Measurements from ENCODE around the gene CARD8.

CARD8 gene

DNA sequence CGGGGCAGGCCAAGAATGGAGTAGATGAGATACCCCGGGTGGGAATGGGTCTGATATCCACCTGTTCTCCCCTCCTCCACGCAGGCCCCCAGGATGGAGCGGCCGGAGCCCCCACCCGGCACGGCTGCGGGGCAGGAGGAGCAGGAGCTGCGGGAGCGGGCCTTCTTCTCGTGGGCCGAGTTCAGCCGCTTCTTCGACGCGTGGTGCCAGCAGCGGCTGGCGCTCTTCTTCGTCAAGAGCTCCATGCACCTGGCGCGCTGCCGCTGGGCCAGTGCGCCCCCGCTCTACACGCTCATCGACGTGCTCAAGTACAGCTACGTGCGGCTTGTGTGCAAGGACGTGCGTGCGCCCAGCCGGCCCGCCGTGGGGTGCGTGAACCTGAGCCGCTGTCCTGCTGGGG is 84.0 kb downstream of the CARD8 start:
- DNase-seq (ENCODE audit: low read depth, low spot score) = no peak

DNA sequence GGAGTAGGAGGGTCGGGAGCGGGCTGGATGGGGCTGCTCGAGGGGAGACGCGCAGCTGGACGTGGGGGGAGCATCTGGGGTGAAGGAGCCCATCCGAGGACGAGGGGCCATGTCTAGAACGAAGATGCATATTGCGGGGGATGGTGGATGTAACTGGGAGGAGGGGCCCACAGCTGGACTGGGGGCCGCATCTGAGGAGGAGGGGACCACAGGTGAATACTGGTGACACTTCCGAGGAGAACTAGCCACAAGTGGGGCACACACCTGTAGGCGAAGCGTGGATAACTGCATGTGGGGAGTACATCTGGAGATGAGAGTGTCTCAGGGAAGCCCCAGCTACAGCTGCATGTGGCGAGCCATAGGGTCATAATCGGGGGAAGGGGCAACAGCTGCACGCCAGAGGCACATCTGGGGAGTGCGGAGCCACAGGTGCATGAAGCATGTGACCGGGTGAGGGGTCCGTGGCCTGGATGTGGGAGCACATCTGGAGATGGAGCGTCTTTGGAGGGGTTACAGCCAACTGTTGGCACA is 84.8 kb downstream of the CARD8 start:
- no peak for DNase-seq (ENCODE audit: low read depth, low spot score)

DNA sequence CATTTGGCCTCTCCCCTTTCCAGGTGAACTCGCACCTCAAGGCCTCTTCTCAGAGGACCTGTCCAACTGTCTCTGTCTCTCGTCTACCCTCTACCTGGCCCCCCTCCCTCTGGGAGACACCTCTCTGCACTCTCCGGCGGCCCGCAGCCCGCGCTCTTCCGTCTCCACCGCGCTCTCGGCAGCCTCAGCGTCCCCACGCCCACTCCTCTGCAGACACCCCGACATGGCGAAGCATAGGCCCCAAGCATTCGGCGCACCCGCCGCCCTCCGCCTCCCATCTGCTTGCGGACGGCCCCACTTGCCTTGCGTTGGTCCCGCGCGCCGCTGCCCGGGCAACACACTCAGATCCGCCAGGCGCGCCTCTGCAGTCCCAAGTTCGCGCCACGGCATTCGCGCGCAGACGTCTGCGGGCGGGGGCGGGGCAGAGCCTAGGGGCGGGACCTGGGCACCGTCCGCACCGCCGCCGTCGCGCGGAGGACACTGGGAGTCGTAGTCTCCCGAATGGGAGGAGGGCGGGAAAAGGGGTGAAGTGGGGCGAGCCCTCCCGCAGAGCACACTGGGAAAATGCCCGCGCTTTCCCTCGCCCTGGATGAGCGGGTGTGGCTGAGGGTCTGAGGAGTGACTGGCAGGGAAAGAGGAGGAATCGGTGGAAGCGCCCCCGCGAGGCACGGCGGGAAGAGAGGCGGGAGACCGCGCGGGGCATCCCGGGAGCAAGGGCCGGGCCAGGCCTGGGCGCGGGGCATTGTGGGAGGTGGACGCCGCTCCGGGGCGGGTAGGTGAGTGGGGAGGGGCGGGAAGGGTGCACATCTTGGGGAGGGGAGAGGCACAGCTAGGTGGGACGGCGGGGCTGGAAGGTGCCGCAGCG is 85.5 kb downstream of the CARD8 start, which contains the start of the genes LIG1 and ZSWIM9:
LIG1 (minus strand) TSS at position 406 of the 865 bp plus-strand sequence. CDS start 4,778 bp downstream, outside the sequence.
ZSWIM9 (plus strand) TSS at position 742 of the 865 bp plus-strand sequence. CDS start 1,123 bp downstream, outside the sequence.
- DNase-seq (ENCODE audit: low read depth, low spot score) = peak; percentile 96

DNA sequence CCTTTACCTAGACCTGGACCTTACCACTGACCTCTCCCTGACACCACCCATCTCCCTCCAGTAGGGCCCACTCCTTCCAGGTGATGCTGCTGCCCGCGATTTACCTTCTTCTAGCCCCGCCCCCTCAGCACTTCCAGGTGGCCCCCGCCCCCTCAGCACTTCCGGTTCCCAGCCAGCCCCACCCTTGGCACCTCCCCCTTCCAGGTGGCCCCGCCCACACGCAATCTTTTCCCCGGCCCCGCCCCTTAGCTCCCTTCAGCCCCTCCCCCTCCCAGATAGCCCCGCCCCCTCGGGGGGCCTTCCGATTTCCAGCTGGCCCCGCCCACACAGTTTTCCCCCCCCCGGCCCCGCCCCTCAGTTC is 86.2 kb downstream of the CARD8 start:
- peak; percentile 58 for DNase-seq (ENCODE audit: low read depth, low spot score)

DNA sequence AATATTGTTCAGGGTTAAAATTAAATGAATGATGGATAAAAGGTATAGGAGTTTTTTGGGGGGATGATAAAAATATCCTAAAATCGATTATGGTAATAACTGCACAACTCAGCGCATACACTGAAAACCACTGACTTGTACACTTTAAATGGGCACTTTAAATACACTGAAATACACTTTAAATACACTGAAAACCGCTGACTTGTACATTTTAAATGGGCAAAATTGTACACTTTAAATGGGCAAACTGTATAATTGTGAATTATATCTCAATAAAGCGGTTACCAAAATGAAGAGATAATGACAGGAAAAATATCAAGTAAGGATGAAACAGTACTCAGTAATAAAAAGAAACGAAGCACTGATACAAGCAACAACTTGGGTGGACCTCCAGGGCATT is 87.0 kb downstream of the CARD8 start:
- DNase-seq (ENCODE audit: low read depth, low spot score) = no peak

DNA sequence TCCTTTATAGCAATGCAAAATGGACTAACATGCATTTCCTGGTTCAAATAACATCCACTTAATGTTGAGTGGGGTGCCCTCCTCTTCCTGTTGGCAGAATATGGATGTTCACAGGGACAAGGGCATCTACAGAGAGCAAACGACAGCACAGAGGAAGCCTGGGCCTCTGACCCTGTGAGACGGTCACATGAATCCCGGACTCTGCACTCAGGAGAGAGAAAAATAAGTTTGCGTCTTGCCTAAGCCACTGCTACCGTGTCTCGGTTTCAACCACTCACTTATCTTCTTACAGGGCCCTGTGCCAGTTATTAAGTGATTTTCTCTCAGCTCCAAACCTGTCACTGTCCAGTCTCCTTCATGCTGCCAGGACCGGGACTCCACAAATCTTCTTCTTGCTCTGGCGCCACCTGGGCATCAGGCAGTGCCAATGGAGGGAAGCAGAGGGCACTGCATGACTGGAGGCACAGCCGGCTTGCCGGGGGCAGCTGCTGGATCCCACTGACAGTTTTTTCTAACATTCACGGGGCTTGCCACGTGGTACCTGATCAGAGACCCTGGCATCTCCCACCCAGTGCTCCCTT is 97.4 kb downstream of the CARD8 start:
- no peak for DNase-seq (ENCODE audit: low read depth, low spot score)
